ENCODE data around the gene FOLR2. TPM values are rescaled to one million over a fixed set of nuclear protein-coding genes. Genes with fewer than 3 reads are reported as not detected.

The FOLR2 gene
- total RNA-seq, 4 donors from 2014 or later: 6.6 to 12.5 (median 7.7) TPM

DNA sequence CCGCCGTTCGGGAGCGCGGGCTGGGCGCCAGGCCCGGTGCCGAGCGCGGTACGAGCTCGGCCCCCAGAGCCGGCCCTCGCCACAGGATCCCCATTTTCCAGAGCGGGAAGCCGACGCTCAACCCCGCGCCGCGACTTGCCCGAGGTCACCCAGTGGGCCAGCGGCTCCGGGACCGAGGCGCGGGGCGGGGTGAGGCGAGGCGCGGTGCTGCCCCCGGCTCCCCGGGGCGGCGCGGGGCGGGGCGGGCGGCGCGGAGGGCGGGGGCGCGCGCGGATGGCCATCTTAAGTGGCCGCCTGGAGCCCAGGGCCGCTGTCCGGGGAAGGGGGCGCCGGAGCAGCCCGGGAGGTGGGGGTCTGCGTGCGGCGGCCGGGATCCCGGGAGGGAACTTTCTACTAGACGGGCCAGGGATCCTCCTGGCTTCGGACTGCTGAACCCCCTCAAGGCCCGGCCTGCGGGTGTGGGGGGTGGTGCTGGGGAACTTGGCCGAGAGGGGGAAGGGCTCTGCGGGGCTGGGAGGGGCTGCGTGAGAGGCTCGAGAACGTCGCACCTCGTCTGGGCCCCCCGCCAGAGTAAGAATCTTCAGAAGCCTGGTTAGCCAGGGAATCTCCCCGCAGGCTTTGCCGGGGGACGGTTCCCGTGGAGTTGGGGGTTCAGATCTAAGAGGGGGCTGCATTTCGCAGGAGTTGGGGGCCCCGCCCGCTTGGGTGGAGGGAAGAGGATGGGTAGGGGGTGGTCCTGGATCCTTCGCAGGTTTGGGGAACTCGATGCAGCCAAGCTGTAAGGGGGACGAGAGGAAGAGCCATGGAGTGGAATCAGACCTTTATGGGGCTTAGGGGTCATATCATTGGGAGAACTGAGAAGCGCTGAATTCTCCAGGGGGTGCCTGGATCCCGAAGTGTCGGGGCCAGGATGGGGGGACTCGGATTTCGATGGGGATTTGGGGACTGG, 7.3 kb downstream of the FOLR2 start:
- 0 to 1% methylated on average over 40 to 54 of the region's 84 CpGs for WGBS, 2 donors
- no peak for TF ChIP-seq POLR2A (IDR thresholded peaks at IDR 0.05)
- TF ChIP-seq, protein P1, sequence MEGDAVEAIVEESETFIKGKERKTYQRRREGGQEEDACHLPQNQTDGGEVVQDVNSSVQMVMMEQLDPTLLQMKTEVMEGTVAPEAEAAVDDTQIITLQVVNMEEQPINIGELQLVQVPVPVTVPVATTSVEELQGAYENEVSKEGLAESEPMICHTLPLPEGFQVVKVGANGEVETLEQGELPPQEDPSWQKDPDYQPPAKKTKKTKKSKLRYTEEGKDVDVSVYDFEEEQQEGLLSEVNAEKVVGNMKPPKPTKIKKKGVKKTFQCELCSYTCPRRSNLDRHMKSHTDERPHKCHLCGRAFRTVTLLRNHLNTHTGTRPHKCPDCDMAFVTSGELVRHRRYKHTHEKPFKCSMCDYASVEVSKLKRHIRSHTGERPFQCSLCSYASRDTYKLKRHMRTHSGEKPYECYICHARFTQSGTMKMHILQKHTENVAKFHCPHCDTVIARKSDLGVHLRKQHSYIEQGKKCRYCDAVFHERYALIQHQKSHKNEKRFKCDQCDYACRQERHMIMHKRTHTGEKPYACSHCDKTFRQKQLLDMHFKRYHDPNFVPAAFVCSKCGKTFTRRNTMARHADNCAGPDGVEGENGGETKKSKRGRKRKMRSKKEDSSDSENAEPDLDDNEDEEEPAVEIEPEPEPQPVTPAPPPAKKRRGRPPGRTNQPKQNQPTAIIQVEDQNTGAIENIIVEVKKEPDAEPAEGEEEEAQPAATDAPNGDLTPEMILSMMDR (IDR thresholded peaks at IDR 0.05): no peak
- DNase-seq (ENCODE audit: low spot score in 2 of 2): peak in 1 of 2 donors; percentile 92
- peak overlapping the region; percentile 64 for H3K4me3 ChIP-seq (ENCODE audit: low read depth, poor library complexity, severe bottlenecking)
- intact Hi-C loops (cut with DNase I; ENCODE audit: low total_unique reads): no loop called here

DNA sequence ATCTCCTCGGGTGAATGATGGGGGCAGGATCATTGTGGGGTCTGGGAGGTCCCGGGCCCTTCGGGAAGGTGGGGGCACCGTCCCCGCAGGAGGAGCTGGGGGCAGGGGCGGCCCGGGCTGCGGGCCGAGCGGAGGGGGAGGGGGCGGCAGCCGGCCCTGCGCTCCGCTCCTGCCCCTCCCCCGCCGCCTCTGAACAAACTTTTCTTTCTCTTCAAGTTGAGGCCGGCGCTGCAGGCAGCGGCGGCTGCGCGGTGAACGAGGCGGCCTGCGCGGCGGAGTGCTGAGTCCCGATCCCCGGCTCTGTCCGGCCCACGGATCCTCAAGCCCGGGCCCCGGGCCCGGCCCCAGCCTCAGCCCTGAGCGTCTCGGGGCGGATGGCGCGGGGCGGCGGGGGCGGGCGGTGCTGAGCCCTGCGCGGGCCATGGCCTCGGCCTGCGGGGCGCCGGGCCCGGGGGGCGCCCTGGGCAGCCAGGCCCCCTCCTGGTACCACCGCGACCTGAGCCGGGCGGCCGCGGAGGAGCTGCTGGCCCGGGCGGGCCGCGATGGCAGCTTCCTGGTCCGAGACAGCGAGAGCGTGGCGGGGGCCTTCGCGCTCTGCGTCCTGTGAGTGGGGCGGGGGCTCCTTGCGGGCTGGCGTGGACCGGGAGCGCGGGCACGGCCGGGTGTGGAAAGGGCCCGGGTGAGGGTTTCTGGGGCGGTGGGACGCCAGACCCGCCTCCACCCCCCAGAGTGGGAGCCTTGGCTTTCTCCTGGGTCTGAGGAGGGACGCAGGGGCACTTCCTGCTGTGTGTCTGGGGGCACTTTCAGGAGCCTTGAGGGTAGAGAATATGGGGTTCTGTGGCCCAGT, 8.2 kb downstream of the FOLR2 start, which contains the start of gene INPPL1:
INPPL1 (plus strand) TSS at position 204 of the 847 bp plus-strand sequence; CDS start at position 422, 218 bp downstream.
- peak in 1 of 2 donors; percentile 87 for DNase-seq (ENCODE audit: low spot score in 2 of 2)
- H3K4me3 ChIP-seq (ENCODE audit: low read depth, poor library complexity, severe bottlenecking): peak within 1 kb of the TSS; percentile 64
- no peak for TF ChIP-seq POLR2A (IDR thresholded peaks at IDR 0.05)
- intact Hi-C loops (cut with DNase I; ENCODE audit: low total_unique reads): no loop called here
- 1 to 3% methylated on average over 29 to 61 of the region's 81 CpGs for WGBS, 2 donors

GRCh38 chr11:72225411-72225951, 8.9 kb downstream of the FOLR2 start:
- DNase-seq (ENCODE audit: low spot score in 2 of 2): peak in 1 of 2 donors; percentile 86
- TF ChIP-seq POLR2A (IDR thresholded peaks at IDR 0.05): no peak
- TF ChIP-seq, protein P1 (IDR thresholded peaks at IDR 0.05): no peak
- no peak overlapping the region for H3K4me3 ChIP-seq (ENCODE audit: low read depth, poor library complexity, severe bottlenecking)
- 10 to 14% methylated on average over 11 of the region's 11 CpGs for WGBS, 2 donors
- intact Hi-C loops (cut with DNase I; ENCODE audit: low total_unique reads): no loop called here

DNA sequence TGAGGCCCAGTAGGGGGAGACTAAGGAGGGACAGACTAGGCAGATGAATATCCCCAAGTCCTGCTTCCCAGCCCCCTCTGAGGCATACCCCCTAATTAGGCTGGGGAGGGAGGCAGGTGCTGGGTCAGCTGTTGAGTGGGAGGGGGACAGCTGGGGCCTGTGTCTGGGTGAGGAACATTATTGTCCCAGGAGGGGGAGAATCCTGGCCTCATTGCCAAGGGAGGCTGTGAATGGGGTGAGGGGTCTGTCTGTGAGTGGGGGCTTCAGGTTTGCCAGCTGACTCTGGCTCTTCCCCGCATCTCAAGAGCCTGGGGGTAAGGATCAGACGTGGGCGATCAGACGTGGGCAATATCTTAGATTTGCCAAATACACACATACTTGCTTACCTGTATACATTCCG, 10.1 kb downstream of the FOLR2 start:
- intact Hi-C loops (cut with DNase I; ENCODE audit: low total_unique reads): no loop called here
- no peak overlapping the region for H3K4me3 ChIP-seq (ENCODE audit: low read depth, poor library complexity, severe bottlenecking)
- TF ChIP-seq, protein P1 (IDR thresholded peaks at IDR 0.05): no peak
- TF ChIP-seq POLR2A (IDR thresholded peaks at IDR 0.05): no peak
- peak in 1 of 2 donors; percentile 46 for DNase-seq (ENCODE audit: low spot score in 2 of 2)
- WGBS, 2 donors: 66 to 69% methylated on average over 5 of the region's 5 CpGs

- intact Hi-C loops (cut with DNase I; ENCODE audit: low total_unique reads): no loop called here
- peak in 1 of 2 donors; percentile 77 for DNase-seq (ENCODE audit: low spot score in 2 of 2)
Measured at GRCh38 chr11:72227316-72228228, 11.0 kb downstream of the FOLR2 start.

More at GRCh38 chr11:72227316-72228228, 11.0 kb downstream of the FOLR2 start:
- no peak overlapping the region for H3K4me3 ChIP-seq (ENCODE audit: low read depth, poor library complexity, severe bottlenecking)
- WGBS, 2 donors: 60 to 70% methylated on average over 12 of the region's 14 CpGs
- no peak for TF ChIP-seq POLR2A (IDR thresholded peaks at IDR 0.05)
- TF ChIP-seq, protein P1 (IDR thresholded peaks at IDR 0.05): no peak

Data from lower leg skin (tissue), 4 donors.